Thyroid gland (tissue), 4 donors: ENCODE results near the gene PRSS27. TPM values are rescaled to one million over a fixed set of nuclear protein-coding genes. Genes with fewer than 3 reads are reported as not detected.

Experiments used
- DNase-seq, 2 donors: peaks; one replicate each; pipeline ENCODE4 v3.0.0-alpha.2; 2019
- H3K27ac ChIP-seq, 3 donors: fragments of 200-600 bp; sonication (generic); 1 replicate in 2 of 3; 2 replicates in 1 of 3; pipeline ENCODE4 v1.5.1; 2016 to 2019; ENCODE audit warnings: mild to moderate bottlenecking in 1 of 3, moderate library complexity in 1 of 3
- H3K27me3 ChIP-seq: fragments of 200-600 bp; sonication (generic); one replicate; pipeline ENCODE4 v1.5.1; 2019
- H3K36me3 ChIP-seq, 2 donors: fragments of 200-600 bp; sonication (generic); one replicate each; pipeline ENCODE4 v1.5.1; 2016 to 2019
- H3K4me1 ChIP-seq, 2 donors: fragments of 200-600 bp; sonication (generic); one replicate each; pipeline ENCODE4 v1.5.1; 2017 to 2019
- H3K4me3 ChIP-seq, 3 donors: fragments of 200-600 bp; sonication (generic); replicated peaks in 1 of 3; 1 replicate in 2 of 3; 2 replicates in 1 of 3; pipeline ENCODE4 v1.5.1; 2016; ENCODE audit warnings: mild to moderate bottlenecking in 1 of 3
- H3K9me3 ChIP-seq: fragments of 200-600 bp; sonication (generic); one replicate; pipeline ENCODE4 v1.5.1; 2017
- CTCF ChIP-seq, 6 experiments: fragments of 200-600 bp in 3 of 6; fragments of 450-650 bp in 3 of 6; sonication (generic) in 3 of 6; IDR thresholded peaks; one replicate each; pipeline ENCODE4 v1.5.1; 2016 to 2019; ENCODE audit warnings: antibody characterized with exemption in 6 of 6, mild to moderate bottlenecking in 2 of 6, inconsistent platforms in 1 of 6, moderate library complexity in 1 of 6
- POLR2A ChIP-seq, 2 donors: fragments of 450-650 bp; IDR thresholded peaks; one replicate each; pipeline ENCODE4 v1.6.1; 2017; ENCODE audit warnings: antibody characterized with exemption in 2 of 2, mild to moderate bottlenecking in 2 of 2, moderate library complexity in 1 of 2
- WGBS, 2 donors: methylation state at CpG; one replicate each; pipeline ENCODE4 v1.1.5; 2017; 5-methylcytosine and 5-hydroxymethylcytosine counted together
- intact Hi-C: fragments of 100-400 bp; cut with DNase I; formaldehyde crosslinking; loops from one replicate; pipeline ENCODE4 v1.15.1; 2023
- total RNA-seq, 4 donors: library from RNA; depleted of rRNA; stranded (reverse); fragments of >200 nt; gene quantifications; one replicate each; pipeline ENCODE4 v1.2.3, GENCODE V29; 2016

PRSS27 gene
- total RNA-seq, 4 donors from 2014 or later = 1.1 to 1.5 (median 1.1) TPM; not detected in 1

GRCh38 chr16:2743007-2743810, 23.2 kb upstream of the PRSS27 start:
- Histone ChIP-seq H3K27me3 (no peaks in the 10 kb centered on the region), H3K27ac (no peak overlapping the region), H3K4me1 (no peaks in the 10 kb centered on the region), H3K9me3 (no peaks in the 10 kb centered on the region), H3K36me3 (no peaks in the 10 kb centered on the region), H3K4me3 (no peak overlapping the region)
- no peak for DNase-seq
- intact Hi-C loops = no loop called here
- TF ChIP-seq POLR2A (IDR thresholded peaks at IDR 0.05) (no peak), CTCF (IDR thresholded peaks at IDR 0.05) (no peak)
- 86 to 87% methylated on average over 19 of the region's 19 CpGs for WGBS, 2 donors

- no peak for TF ChIP-seq CTCF (IDR thresholded peaks at IDR 0.05)
- TF ChIP-seq POLR2A (IDR thresholded peaks at IDR 0.05) = no peak
- H3K4me3 ChIP-seq = no peak overlapping the region
- H3K4me1 ChIP-seq = no peaks in the 10 kb centered on the region
- no peak for DNase-seq
- no peaks in the 10 kb centered on the region for H3K27me3 ChIP-seq
- no peaks in the 10 kb centered on the region for H3K9me3 ChIP-seq
- no peak overlapping the region for H3K27ac ChIP-seq
- intact Hi-C loops = no loop called here
- no peaks in the 10 kb centered on the region for H3K36me3 ChIP-seq
- WGBS, 2 donors = 92% methylated on average over 10 to 11 of the region's 12 CpGs
Measured at GRCh38 chr16:2742323-2743006, 22.4 kb upstream of the PRSS27 start.

- TF ChIP-seq CTCF (IDR thresholded peaks at IDR 0.05) (no peak), POLR2A (IDR thresholded peaks at IDR 0.05) (no peak)
- Histone ChIP-seq H3K4me3 (no peak overlapping the region), H3K4me1 (no peaks in the 10 kb centered on the region), H3K9me3 (no peaks in the 10 kb centered on the region), H3K27ac (no peak overlapping the region), H3K27me3 (no peaks in the 10 kb centered on the region), H3K36me3 (no peaks in the 10 kb centered on the region)
- intact Hi-C loops = no loop called here
- no peak for DNase-seq
- 94 to 96% methylated on average over 2 to 4 of the region's 4 CpGs for WGBS, 2 donors
Measured at GRCh38 chr16:2741168-2741567, 21.1 kb upstream of the PRSS27 start.

GRCh38 chr16:2740476-2740875, 20.5 kb upstream of the PRSS27 start:
- Histone ChIP-seq H3K27me3 (no peaks in the 10 kb centered on the region), H3K36me3 (no peaks in the 10 kb centered on the region), H3K27ac (no peak overlapping the region), H3K9me3 (no peaks in the 10 kb centered on the region), H3K4me3 (no peak overlapping the region), H3K4me1 (no peaks in the 10 kb centered on the region)
- 90 to 93% methylated on average over 6 of the region's 6 CpGs for WGBS, 2 donors
- TF ChIP-seq POLR2A (IDR thresholded peaks at IDR 0.05) (no peak), CTCF (IDR thresholded peaks at IDR 0.05) (no peak)
- no peak for DNase-seq
- intact Hi-C loops = no loop called here
